K562 (cell line): ENCODE results near the gene SCAP. TPM values are rescaled to one million over a fixed set of nuclear protein-coding genes. Genes with fewer than 3 reads are reported as not detected.

Experiments
- ARID2 ChIP-seq: fragments of 450-650 bp; IDR thresholded peaks from 2 replicates; pipeline ENCODE4 v1.6.1; 2017; ENCODE audit warnings: antibody characterized with exemption, mild to moderate bottlenecking
- BRCA1 ChIP-seq, 2 experiments: fragments of 450-650 bp in 1 of 2; sonication (generic) in 1 of 2; formaldehyde crosslinking in 1 of 2; IDR thresholded peaks; 2 replicates each; pipeline versions ENCODE4 v1.5.0 to v1.6.1; 2017 to 2020; ENCODE audit warnings: mild to moderate bottlenecking in 1 of 2, missing genetic modification reagents in 1 of 2
- EGR1 ChIP-seq: fragments of 450-650 bp; conservative IDR thresholded peaks from 2 replicates; pipeline ENCODE4 v1.6.1; 2017; ENCODE audit warnings: mild to moderate bottlenecking
- FOXK2 ChIP-seq, 2 experiments: fragments of 450-650 bp; IDR thresholded peaks in 1 of 2; conservative IDR thresholded peaks in 1 of 2; 2 replicates each; pipeline ENCODE4 v1.6.1; 2016; ENCODE audit warnings: low read depth in 2 of 2, mild to moderate bottlenecking in 1 of 2
- ILK ChIP-seq: fragments of 450-650 bp; IDR thresholded peaks from 2 replicates; pipeline ENCODE4 v1.6.1; 2016; ENCODE audit warnings: missing genetic modification characterization, low read depth, mild to moderate bottlenecking, missing compliant biosample characterization, moderate library complexity, borderline replicate concordance
- KAT2B ChIP-seq: IDR thresholded peaks from one replicate; pipeline ENCODE4 v1.6.1; 2012; ENCODE audit warnings: low read depth, mild to moderate bottlenecking, control low read depth, inconsistent platforms, low read length, moderate library complexity
- polyA plus RNA-seq, 8 experiments: library from polyadenylated mRNA; depleted of rRNA in 4 of 8; stranded (reverse) in 5 of 8; unstranded in 3 of 8; fragments of >200 nt; fragmentation: Nextera tagmentation in 2 of 8; fragmentation: Illumina TruSeq in 1 of 8; extraction: Ambion mirVana in 2 of 8; extraction: Trizol in 1 of 8; gene quantifications; 2 replicates each; pipeline versions ENCODE4 v1.2.1 to v1.2.3, GENCODE V29; 2011 to 2014; ENCODE audit warnings: inconsistent platforms in 1 of 8, missing spikeins in 1 of 8
- total RNA-seq, 7 experiments: library from RNA; depleted of rRNA in 6 of 7; stranded (reverse); fragments of >200 nt in 6 of 7; fragmentation: Illumina TruSeq in 2 of 7; extraction: Trizol in 2 of 7; gene quantifications; 2 replicates each; pipeline versions ENCODE4 v1.2.1 to v1.2.3, GENCODE V29; 2011 to 2021; ENCODE audit warnings: low replicate concordance in 1 of 7
- TF ChIP-seq, protein P1 (sequence below): sonication (generic); formaldehyde crosslinking; IDR thresholded peaks from 2 replicates; pipeline ENCODE4 v1.8.0; 2022; ENCODE audit warnings: mild to moderate bottlenecking, missing genetic modification reagents
- TF ChIP-seq, protein P2 (sequence below): sonication (generic); formaldehyde crosslinking; IDR thresholded peaks from 2 replicates; pipeline ENCODE4 v1.8.0; 2022; ENCODE audit warnings: mild to moderate bottlenecking, low read depth, missing genetic modification reagents
- TF ChIP-seq, protein P3 (sequence below), 2 experiments: fragments of 250-450 bp in 1 of 2; fragments of 450-650 bp in 1 of 2; sonication (Bioruptor Pico) in 1 of 2; IDR thresholded peaks; 2 replicates each; pipeline versions ENCODE4 v1.6.1 to v1.8.0; 2016 to 2021; ENCODE audit warnings: mild to moderate bottlenecking in 2 of 2, moderate library complexity in 2 of 2, missing compliant biosample characterization in 1 of 2, missing genetic modification characterization in 1 of 2

The SCAP gene
- total and polyA plus RNA-seq, 9 of the 15 experiments (the other 6 are each of a cell fraction or from before 2014, with no cell fraction given) = 2.6 to 104 (median 37.8) TPM

DNA sequence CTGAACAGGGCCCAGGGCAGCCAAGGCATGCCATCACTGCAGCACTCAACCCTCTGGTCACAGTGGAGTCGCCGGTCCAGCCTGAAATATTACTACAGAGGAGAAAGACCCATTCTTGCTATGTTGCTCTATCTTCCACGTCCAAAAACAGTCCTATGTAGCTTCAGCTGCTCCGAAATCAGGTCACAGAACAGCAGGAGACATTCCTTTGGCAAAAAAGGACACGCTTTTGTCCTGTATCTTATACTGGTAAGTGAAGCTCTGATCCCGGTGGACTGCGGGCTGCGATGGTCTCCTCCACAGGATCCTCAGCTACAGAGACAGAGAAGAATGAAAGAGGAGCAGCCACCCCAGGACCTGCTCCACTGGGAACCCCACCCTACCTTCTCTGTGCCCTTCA, 20.1 kb upstream of the SCAP start (continued):
- TF ChIP-seq, protein P1, sequence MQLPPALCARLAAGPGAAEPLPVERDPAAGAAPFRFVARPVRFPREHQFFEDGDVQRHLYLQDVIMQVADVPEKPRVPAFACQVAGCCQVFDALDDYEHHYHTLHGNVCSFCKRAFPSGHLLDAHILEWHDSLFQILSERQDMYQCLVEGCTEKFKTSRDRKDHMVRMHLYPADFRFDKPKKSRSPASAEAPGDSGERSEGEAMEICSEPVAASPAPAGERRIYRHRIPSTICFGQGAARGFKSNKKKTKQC = no peak
- TF ChIP-seq KAT2B = no peak
- no peak for TF ChIP-seq ARID2
- TF ChIP-seq, protein P2, sequence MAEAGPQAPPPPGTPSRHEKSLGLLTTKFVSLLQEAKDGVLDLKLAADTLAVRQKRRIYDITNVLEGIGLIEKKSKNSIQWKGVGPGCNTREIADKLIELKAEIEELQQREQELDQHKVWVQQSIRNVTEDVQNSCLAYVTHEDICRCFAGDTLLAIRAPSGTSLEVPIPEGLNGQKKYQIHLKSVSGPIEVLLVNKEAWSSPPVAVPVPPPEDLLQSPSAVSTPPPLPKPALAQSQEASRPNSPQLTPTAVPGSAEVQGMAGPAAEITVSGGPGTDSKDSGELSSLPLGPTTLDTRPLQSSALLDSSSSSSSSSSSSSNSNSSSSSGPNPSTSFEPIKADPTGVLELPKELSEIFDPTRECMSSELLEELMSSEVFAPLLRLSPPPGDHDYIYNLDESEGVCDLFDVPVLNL = no peak
- TF ChIP-seq FOXK2 (conservative IDR thresholded peaks at IDR 0.05 in 1 of 2, IDR thresholded peaks at IDR 0.05 in 1 of 2; ENCODE audit: low read depth in 2 of 2) = no peak
- TF ChIP-seq, protein P3, sequence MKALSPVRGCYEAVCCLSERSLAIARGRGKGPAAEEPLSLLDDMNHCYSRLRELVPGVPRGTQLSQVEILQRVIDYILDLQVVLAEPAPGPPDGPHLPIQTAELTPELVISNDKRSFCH (CRISPR knock-in tag; IDR thresholded peaks at IDR 0.05) = no peak
- TF ChIP-seq, protein P3 (tag; IDR thresholded peaks at IDR 0.05) = no peak
- TF ChIP-seq EGR1 = no peak
- no peak for TF ChIP-seq ILK
- no peak for TF ChIP-seq BRCA1 (IDR thresholded peaks at IDR 0.05)
- no peak for TF ChIP-seq BRCA1 (CRISPR knock-in tag; IDR thresholded peaks at IDR 0.05)
- TF ChIP-seq, all 486 proteins: peak for 0
